Measurements from ENCODE around the gene BCKDK. TPM values are rescaled to one million over a fixed set of nuclear protein-coding genes. Genes with fewer than 3 reads are reported as not detected.
A peak's percentile ranks its signal among the peaks of the same experiment; 100 is the strongest.

Gene BCKDK
- total and polyA plus RNA-seq, 2 of the 13 experiments (the other 11 are each of a cell fraction or from before 2014, with no cell fraction given), result 24.9 to 42.6 TPM

- TF ChIP-seq ZBED4 (CRISPR knock-in tag; IDR thresholded peaks at IDR 0.05; ENCODE audit: borderline replicate concordance), result peak; percentile 91
- no peak for TF ChIP-seq NRL (CRISPR knock-in tag; IDR thresholded peaks at IDR 0.05; ENCODE audit: borderline replicate concordance)
- TF ChIP-seq KDM5A (IDR thresholded peaks at IDR 0.05; ENCODE audit: borderline replicate concordance, low read length), result peak; percentile 50; the same call in 1 of the 2 replicates
- TF ChIP-seq ZNF329 (CRISPR knock-in tag; IDR thresholded peaks at IDR 0.05; ENCODE audit: low read depth), result peak; percentile 47; the same call in 1 of the 2 replicates
- no peak for TF ChIP-seq ZNF572 (CRISPR knock-in tag; IDR thresholded peaks at IDR 0.05)
- TF ChIP-seq, protein P1, sequence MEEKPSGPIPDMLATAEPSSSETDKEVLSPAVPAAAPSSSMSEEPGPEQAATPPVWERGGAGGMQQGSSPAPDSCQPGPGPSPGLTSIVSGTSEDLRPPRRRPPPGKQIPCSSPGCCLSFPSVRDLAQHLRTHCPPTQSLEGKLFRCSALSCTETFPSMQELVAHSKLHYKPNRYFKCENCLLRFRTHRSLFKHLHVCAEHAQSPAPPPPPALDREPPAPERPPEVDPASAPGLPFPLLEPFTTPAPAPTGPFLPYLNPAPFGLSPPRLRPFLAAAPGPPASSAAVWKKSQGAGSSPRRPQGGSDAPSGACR (CRISPR knock-in tag; IDR thresholded peaks at IDR 0.05), result peak; percentile 76; the same call in 1 of the 2 replicates
- TF ChIP-seq RELA (CRISPR knock-in tag; IDR thresholded peaks at IDR 0.05), result peak; percentile 63; the same call in 1 of the 2 replicates
- peak; percentile 48; the same call in 1 of the 2 replicates for TF ChIP-seq KMT2A (CRISPR knock-in tag; IDR thresholded peaks at IDR 0.05)
- peak; percentile 41; the same call in 1 of the 2 replicates for TF ChIP-seq NFYC (CRISPR knock-in tag; IDR thresholded peaks at IDR 0.05)
- TF ChIP-seq, protein P2, sequence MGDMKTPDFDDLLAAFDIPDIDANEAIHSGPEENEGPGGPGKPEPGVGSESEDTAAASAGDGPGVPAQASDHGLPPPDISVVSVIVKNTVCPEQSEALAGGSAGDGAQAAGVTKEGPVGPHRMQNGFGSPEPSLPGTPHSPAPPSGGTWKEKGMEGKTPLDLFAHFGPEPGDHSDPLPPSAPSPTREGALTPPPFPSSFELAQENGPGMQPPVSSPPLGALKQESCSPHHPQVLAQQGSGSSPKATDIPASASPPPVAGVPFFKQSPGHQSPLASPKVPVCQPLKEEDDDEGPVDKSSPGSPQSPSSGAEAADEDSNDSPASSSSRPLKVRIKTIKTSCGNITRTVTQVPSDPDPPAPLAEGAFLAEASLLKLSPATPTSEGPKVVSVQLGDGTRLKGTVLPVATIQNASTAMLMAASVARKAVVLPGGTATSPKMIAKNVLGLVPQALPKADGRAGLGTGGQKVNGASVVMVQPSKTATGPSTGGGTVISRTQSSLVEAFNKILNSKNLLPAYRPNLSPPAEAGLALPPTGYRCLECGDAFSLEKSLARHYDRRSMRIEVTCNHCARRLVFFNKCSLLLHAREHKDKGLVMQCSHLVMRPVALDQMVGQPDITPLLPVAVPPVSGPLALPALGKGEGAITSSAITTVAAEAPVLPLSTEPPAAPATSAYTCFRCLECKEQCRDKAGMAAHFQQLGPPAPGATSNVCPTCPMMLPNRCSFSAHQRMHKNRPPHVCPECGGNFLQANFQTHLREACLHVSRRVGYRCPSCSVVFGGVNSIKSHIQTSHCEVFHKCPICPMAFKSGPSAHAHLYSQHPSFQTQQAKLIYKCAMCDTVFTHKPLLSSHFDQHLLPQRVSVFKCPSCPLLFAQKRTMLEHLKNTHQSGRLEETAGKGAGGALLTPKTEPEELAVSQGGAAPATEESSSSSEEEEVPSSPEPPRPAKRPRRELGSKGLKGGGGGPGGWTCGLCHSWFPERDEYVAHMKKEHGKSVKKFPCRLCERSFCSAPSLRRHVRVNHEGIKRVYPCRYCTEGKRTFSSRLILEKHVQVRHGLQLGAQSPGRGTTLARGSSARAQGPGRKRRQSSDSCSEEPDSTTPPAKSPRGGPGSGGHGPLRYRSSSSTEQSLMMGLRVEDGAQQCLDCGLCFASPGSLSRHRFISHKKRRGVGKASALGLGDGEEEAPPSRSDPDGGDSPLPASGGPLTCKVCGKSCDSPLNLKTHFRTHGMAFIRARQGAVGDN (CRISPR knock-in tag; IDR thresholded peaks at IDR 0.05), result peak; percentile 88
- peak; percentile 96 for TF ChIP-seq HNF1B (CRISPR knock-in tag; IDR thresholded peaks at IDR 0.05)
- TF ChIP-seq ZFP62 (CRISPR knock-in tag; IDR thresholded peaks at IDR 0.05), result no peak
- TF ChIP-seq ARNT2 (CRISPR knock-in tag; IDR thresholded peaks at IDR 0.05; ENCODE audit: low read depth), result peak; percentile 83
- TF ChIP-seq POGK (CRISPR knock-in tag; conservative IDR thresholded peaks at IDR 0.05), result 0 out of 2 replicates have a peak, but pooled peaks have one; percentile 50
- no peak for TF ChIP-seq ZEB1 (IDR thresholded peaks at IDR 0.05; ENCODE audit: insufficient replicate concordance, low read depth)
Observed at GRCh38 chr16:31142109-31143010, 34.2 kb downstream of the BCKDK start (continued).
